Nephron progenitor cell (in vitro differentiated cells): Measurements from ENCODE around the gene KIAA1958.

Experiments used
- DNase-seq: peaks from one replicate; pipeline ENCODE4 v3.0.0; 2021
- H3K27ac Mint-ChIP-seq: 2 replicates; pipeline ENCODE4 v1.8.0; 2021; ENCODE audit warnings: mild to moderate bottlenecking, moderate library complexity, mixed read lengths
- H3K27me3 Mint-ChIP-seq: 2 replicates; pipeline ENCODE4 v1.8.0; 2021; ENCODE audit warnings: mild to moderate bottlenecking, low read depth, mixed read lengths; ENCODE audit not compliant: poor library complexity
- H3K36me3 Mint-ChIP-seq: 2 replicates; pipeline ENCODE4 v1.8.0; 2021; ENCODE audit warnings: low read depth, mixed read lengths
- H3K4me1 Mint-ChIP-seq: 2 replicates; pipeline ENCODE4 v1.8.0; 2021; ENCODE audit warnings: mixed read lengths
- H3K4me3 Mint-ChIP-seq: 2 replicates; pipeline ENCODE4 v1.8.0; 2021; ENCODE audit warnings: mild to moderate bottlenecking, moderate library complexity, mixed read lengths
- H3K9me3 Mint-ChIP-seq: 2 replicates; pipeline ENCODE4 v1.8.0; 2021; ENCODE audit warnings: mild to moderate bottlenecking, moderate library complexity, mixed read lengths
- TF ChIP-seq, protein P1 (sequence below): fragments of 200-600 bp; sonication (generic); IDR thresholded peaks from 2 replicates; pipeline ENCODE4 v1.5.0; 2021; ENCODE audit warnings: antibody characterized with exemption

The KIAA1958 gene

DNA sequence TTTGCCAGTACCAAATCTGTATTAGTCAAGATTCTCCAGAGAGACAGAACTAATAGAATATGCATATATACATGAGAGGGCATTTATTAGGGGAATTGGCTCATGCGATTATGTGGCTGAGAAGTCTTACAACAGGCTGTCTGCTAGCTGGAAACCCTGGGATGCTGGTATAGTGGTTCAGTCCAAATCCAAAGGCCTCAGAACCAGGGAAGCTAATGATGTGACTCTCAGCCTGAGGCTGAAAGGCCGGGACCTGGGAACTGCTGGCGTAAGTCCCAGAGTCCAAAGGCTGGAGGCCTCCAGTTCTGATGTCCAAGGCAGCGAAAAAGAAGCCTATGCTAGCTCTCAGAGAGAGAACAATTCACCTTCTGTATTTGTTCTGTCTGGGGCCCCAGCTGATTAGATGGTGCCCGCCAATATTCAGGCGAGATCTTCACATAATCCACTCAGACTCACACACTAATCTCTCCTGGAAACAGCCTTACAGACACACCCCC lies 84.1 kb downstream of the KIAA1958 start:
- H3K4me3 Mint-ChIP-seq: no peak overlapping the region
- peaks cover 34% of the 10 kb centered on the region for H3K36me3 Mint-ChIP-seq
- TF ChIP-seq, protein P1, sequence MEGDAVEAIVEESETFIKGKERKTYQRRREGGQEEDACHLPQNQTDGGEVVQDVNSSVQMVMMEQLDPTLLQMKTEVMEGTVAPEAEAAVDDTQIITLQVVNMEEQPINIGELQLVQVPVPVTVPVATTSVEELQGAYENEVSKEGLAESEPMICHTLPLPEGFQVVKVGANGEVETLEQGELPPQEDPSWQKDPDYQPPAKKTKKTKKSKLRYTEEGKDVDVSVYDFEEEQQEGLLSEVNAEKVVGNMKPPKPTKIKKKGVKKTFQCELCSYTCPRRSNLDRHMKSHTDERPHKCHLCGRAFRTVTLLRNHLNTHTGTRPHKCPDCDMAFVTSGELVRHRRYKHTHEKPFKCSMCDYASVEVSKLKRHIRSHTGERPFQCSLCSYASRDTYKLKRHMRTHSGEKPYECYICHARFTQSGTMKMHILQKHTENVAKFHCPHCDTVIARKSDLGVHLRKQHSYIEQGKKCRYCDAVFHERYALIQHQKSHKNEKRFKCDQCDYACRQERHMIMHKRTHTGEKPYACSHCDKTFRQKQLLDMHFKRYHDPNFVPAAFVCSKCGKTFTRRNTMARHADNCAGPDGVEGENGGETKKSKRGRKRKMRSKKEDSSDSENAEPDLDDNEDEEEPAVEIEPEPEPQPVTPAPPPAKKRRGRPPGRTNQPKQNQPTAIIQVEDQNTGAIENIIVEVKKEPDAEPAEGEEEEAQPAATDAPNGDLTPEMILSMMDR: no peak
- peaks cover 42% of the 10 kb centered on the region for H3K4me1 Mint-ChIP-seq
- H3K27ac Mint-ChIP-seq: no peak overlapping the region
- no peaks in the 10 kb centered on the region for H3K27me3 Mint-ChIP-seq
- no peaks in the 10 kb centered on the region for H3K9me3 Mint-ChIP-seq
- DNase-seq: no peak

DNA sequence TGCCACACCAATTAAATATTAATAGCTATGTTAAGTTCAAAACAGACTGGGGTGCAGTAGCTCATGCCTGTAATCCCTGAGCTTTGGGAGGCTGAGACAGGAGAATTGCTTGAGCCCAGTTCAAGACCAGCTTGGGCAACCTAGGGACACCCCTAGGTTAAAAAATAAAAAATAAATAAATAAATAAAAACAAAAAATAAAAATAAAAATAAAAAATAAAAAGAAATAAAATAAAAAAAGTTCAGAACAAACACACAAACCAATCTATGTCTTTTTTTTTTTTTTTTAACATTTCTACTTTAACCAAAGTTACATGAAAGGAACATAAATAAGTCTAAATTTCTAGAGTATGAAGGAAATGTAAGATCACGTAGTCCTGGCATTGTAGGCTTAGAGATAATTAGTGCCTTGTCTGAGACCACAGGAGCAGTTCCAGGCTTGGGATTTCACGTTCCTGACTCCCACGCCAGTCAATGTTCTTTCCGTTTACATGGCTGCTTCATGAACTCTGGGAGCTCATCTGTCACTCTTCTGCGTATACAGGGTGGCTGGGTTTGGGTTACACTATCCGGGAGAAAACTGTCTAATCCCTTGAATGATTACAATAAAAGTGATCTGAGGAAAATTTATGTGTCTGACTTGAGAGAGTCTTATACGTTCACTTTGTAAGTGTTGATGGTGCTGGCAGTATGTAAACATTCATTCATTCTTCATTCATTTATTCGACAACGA lies 85.2 kb downstream of the KIAA1958 start:
- peaks cover 42% of the 10 kb centered on the region for H3K4me1 Mint-ChIP-seq
- peaks cover 45% of the 10 kb centered on the region for H3K36me3 Mint-ChIP-seq
- peak overlapping the region; percentile 10 for H3K27ac Mint-ChIP-seq

GRCh38 chr9:112572416-112572815 lies 85.8 kb downstream of the KIAA1958 start:
- Mint-ChIP-seq H3K4me3 (no peak overlapping the region), H3K36me3 (peaks cover 42% of the 10 kb centered on the region), H3K4me1 (peaks cover 42% of the 10 kb centered on the region), H3K9me3 (no peaks in the 10 kb centered on the region), H3K27ac (no peak overlapping the region), H3K27me3 (no peaks in the 10 kb centered on the region)
- TF ChIP-seq, protein P1: no peak
- no peak for DNase-seq

More for the DNA sequence above, 85.2 kb downstream of the KIAA1958 start:
- no peak overlapping the region for H3K4me3 Mint-ChIP-seq
- no peaks in the 10 kb centered on the region for H3K27me3 Mint-ChIP-seq
- TF ChIP-seq, protein P1: no peak
- no peak for DNase-seq
- H3K9me3 Mint-ChIP-seq: no peaks in the 10 kb centered on the region

GRCh38 chr9:112574008-112574407 lies 87.4 kb downstream of the KIAA1958 start:
- Mint-ChIP-seq H3K4me3 (no peak overlapping the region), H3K4me1 (peaks cover 42% of the 10 kb centered on the region), H3K36me3 (peaks cover 37% of the 10 kb centered on the region), H3K27me3 (no peaks in the 10 kb centered on the region), H3K27ac (peak overlapping the region; percentile 53), H3K9me3 (no peaks in the 10 kb centered on the region)
- TF ChIP-seq, protein P1: no peak
- DNase-seq: no peak

DNA sequence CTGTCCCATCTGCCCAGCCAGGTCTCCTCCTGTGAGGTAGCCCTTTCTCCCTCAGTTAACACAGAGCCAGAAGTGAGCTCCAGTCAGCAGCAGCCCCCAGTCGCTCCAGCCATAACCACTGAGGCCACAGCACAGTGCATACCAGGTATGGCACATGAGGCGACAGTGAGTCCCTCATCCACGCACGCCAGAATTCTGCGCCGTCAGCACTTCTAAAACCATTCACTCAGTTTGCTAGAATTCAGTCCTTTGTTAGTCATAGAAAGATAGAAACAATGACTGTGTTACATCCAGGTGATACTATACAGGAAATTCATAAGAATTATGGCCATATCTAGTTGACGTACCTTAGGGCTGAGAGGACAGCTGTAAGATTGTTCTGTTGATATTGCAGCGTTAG lies 88.5 kb downstream of the KIAA1958 start:
- no peak for DNase-seq
- H3K4me3 Mint-ChIP-seq: no peak overlapping the region
- no peaks in the 10 kb centered on the region for H3K27me3 Mint-ChIP-seq
- TF ChIP-seq, protein P1: no peak
- H3K9me3 Mint-ChIP-seq: no peaks in the 10 kb centered on the region
- no peak overlapping the region for H3K27ac Mint-ChIP-seq
- H3K4me1 Mint-ChIP-seq: peaks cover 42% of the 10 kb centered on the region
- peaks cover 35% of the 10 kb centered on the region for H3K36me3 Mint-ChIP-seq
